ENCODE results near the gene FGF1.

DNA sequence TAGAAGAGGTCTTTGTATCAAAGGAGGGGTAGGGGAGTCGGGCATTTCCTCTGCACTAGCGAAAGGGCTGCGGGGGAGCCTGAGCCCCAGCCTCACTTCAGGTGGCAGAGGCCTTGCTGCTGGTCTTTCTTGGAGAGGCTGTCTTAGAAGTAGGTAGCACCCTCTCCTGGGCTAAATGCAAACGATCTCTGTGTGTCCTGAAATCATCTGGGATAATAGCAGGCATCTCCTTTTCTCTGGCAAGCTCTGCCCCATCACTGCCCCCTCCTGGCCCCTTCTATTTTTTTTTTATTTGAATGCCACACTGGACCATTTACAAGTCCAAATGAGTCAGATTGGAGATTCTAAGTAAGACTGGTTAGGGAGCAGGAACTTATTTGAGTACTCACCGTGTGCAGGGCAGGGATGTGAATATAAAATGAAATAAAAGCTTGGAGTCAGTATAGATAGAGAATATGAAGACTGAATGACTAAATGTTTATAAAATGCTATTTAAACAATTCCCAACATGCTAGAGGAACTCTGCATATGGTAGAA, 137.1 kb downstream of the FGF1 start:
- TF ChIP-seq, protein P1, sequence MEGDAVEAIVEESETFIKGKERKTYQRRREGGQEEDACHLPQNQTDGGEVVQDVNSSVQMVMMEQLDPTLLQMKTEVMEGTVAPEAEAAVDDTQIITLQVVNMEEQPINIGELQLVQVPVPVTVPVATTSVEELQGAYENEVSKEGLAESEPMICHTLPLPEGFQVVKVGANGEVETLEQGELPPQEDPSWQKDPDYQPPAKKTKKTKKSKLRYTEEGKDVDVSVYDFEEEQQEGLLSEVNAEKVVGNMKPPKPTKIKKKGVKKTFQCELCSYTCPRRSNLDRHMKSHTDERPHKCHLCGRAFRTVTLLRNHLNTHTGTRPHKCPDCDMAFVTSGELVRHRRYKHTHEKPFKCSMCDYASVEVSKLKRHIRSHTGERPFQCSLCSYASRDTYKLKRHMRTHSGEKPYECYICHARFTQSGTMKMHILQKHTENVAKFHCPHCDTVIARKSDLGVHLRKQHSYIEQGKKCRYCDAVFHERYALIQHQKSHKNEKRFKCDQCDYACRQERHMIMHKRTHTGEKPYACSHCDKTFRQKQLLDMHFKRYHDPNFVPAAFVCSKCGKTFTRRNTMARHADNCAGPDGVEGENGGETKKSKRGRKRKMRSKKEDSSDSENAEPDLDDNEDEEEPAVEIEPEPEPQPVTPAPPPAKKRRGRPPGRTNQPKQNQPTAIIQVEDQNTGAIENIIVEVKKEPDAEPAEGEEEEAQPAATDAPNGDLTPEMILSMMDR (IDR thresholded peaks at IDR 0.05), result peak; percentile 81 to 92 (median 84)
- no peak for TF ChIP-seq POLR2A (IDR thresholded peaks at IDR 0.05; ENCODE audit: low read depth)

Data from esophagus muscularis mucosa (tissue), 3 donors.